GM21381 (cell line): ENCODE measurements around the gene NPLOC4.

Source experiments
- ATAC-seq: cut with Tn5 transposase; IDR thresholded peaks from one replicate; pipeline ENCODE4 v1.9.1; 2021; ENCODE audit warnings: mild to moderate bottlenecking, moderate library complexity; ENCODE audit not compliant: unreplicated experiment

NPLOC4 gene

GRCh38 chr17:81664051-81664470, 27.1 kb upstream of the NPLOC4 start:
- ATAC-seq, result no peak

GRCh38 chr17:81662002-81662401, 25.1 kb upstream of the NPLOC4 start:
- no peak for ATAC-seq

- no peak for ATAC-seq
Measured at GRCh38 chr17:81660441-81660840, 23.5 kb upstream of the NPLOC4 start.

- no peak for ATAC-seq
Measured at GRCh38 chr17:81659038-81659437, 22.1 kb upstream of the NPLOC4 start.

DNA sequence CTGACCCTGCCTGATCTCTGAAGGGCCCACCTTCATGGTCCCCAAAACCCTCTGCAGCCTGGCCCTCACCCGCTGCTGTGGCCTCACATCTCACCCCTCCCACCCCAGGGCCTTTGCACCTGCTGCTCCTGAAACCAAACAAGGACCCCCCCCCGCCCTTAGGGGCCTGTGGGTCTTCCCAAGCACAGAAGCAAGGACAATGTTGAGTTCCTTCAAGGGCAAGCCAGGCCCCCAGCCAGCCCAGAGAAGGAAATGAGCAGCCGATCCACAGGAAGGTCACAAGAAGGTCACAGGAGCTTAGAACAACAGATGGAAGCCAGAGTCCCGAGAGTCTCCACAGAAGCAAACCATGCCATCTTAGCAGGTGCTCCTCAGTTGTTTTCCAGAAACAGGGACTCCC, 19.9 kb upstream of the NPLOC4 start:
- no peak for ATAC-seq

DNA sequence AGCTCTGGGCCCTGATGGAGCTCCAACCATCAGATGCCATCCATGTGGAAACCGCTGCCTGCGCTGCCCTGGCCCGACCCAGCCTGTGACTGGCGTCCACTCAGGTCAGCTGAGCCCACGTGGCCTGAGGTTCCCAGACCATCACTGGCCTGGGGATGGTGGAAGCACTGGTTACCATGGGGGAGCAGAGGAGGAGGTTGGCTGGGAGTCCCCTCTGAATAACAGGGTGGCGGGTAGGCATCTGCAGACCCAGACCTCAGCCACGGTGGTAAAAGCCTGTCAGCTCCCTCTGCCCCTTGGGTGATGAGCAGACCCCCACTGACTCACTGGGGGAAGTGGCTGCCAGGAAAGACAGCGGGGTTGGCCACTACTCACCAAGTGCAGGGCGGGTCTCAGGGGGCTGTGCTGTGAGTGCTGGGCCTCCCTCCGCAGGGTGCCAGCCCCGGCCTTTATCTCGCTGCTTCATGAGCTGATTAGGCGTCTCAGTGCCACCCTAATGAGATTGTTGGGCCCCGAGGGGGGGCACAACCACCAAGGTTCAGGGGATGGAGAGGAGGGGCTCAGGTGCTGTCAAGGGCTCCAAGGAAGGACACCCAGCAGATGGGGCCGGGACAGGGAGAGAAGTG, 19.3 kb upstream of the NPLOC4 start, which contains the start of gene PDE6G:
Gene PDE6G (minus strand): TSS at position 425 of the 626 bp plus-strand sequence. CDS start 3,237 bp downstream, outside the sequence.
- no peak for ATAC-seq

- ATAC-seq, result no peak
Measured at GRCh38 chr17:81655378-81656117, 18.6 kb upstream of the NPLOC4 start.

- ATAC-seq, result no peak
Measured at GRCh38 chr17:81652906-81653771, 16.2 kb upstream of the NPLOC4 start.

- no peak for ATAC-seq
Measured at GRCh38 chr17:81651692-81652091, 14.8 kb upstream of the NPLOC4 start.

GRCh38 chr17:81650951-81651350, 14.0 kb upstream of the NPLOC4 start:
- no peak for ATAC-seq

GRCh38 chr17:81648707-81649085, 11.8 kb upstream of the NPLOC4 start:
- no peak for ATAC-seq

DNA sequence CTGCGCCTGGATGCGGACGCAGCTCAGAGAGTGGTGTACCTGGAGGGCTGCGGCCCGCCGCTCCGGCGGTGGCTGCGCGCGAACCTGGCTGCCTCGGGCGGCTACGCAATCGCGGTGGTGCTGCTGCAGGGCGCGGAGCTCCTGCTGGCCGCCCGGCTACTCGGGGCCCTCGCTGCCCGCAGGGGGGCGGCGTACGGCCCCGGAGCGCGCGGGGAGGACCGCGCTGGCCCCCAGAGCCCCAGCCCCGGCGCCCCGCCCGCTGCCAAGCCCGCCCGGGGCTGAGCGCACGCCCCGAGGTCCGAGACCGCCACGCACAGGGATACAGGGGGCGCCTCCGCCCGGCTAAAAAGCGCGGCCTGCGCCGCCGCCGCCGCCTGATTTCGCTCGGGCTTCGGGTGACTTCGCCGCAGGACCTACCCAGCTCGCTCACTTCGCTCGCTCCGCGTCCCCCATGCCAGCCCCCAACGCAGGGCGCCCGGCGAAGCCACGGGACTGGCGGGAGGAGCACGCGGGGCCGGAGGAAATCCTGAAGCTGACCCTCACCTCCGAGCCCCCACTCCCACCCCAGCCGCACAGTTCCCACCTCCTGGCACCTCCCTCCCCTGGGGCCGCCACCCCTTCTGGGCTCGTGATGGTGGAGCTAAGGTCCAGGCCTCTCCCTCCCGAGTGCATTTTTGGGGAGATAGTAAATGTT, 11.2 kb upstream of the NPLOC4 start:
- ATAC-seq, result no peak

DNA sequence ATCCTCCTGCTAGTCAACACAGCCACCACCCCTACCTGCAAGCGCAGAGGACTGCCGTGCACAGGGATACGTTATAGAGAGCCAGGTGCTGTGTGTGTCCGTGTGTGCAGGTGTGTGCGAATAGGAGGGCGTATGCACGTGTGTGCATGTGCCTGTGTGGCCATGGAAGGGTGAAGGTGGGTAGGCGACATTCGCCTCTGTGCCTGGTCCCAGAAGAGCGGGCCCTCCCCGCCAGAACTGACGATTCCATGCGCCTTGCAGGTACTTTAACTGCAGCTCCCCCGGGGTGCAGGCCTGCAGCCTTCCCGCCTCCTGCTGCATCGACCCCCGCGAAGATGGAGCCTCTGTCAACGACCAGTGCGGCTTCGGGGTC, 10.7 kb upstream of the NPLOC4 start:
- no peak for ATAC-seq

- ATAC-seq, result no peak
Measured at GRCh38 chr17:81646869-81647600, 10.1 kb upstream of the NPLOC4 start.

GRCh38 chr17:81644976-81645952, 8.4 kb upstream of the NPLOC4 start:
- no peak for ATAC-seq

DNA sequence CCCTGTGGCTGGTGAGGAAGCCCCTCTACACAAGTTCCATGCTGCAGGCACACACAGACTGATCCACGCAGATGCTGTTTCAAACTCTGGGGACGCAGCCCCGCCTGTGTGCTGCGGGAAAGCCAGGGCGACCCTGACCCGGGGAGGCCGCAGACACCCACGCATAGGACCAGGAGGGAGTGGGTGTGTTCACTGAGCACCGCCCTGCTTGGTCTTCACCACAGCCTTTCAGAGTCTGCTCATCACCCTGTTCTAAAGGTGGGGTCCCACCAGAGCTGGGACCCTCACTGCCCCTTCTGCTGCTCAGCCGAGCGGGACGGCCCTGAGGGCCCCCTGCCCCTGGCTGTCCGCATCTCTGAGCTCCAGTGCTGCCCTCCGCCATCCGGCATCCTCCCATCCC, 7.6 kb upstream of the NPLOC4 start:
- ATAC-seq, result no peak

DNA sequence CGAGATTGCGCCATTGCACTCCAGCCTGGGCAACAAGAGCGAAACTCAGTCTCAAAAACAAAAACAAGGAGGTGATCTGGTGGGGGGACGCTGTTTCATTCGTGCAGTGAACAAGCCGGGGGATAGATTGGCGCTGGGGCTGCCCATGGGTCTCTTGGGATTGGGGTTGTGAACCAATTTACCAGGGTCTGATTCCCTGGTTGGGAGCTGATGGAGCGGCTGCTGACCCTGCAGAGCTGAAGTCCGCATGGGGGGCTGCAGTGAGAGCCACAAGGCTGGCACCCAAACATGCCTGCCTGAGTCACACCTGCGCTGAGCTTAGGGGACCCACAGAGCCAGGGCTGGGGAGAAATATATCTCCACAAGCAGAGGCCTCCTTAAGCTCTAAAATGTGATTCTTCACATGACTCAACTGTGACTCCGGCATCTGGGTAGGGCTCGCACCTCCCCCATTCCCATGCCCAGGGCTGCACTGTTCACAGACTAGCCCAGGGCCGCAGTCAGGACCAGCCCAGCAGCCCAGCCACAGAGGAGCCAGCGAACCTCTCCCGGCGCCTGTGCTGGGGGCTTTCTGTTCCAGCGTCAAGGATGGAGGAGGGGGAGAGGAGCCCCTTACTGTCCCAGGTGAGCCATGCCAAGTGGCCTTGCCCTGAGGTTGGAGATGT, 5.0 kb upstream of the NPLOC4 start:
- no peak for ATAC-seq

DNA sequence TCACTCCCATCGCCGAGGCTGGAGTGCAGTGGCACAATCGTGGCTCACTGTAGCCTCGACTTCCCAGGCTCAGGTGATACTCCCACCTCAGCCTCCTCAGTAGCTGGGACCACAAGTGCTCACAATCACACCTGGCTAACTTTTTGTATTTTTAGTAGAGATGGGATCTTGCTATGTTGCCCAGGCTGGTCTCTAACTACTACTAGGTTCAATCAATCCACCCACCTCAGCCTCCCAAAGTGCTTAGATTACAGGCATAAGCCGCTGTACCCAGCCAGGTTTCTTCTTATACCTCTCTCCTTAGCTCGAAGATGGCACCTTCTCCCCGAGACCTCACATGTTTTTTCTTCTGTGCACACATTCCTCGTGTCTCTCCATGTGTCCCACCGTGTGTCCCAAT, 3.1 kb upstream of the NPLOC4 start:
- no peak for ATAC-seq

- ATAC-seq, result no peak
Measured at GRCh38 chr17:81638683-81639082, 1.8 kb upstream of the NPLOC4 start.
